ENCODE measurements around the gene NOL3. TPM values are rescaled to one million over a fixed set of nuclear protein-coding genes. Genes with fewer than 3 reads are reported as not detected.

NOL3 gene
- total and polyA plus RNA-seq, 2 donors (not counting 3 experiments of a cell fraction or from before 2014, with no cell fraction given), result 16.0 to 19.4 TPM

DNA sequence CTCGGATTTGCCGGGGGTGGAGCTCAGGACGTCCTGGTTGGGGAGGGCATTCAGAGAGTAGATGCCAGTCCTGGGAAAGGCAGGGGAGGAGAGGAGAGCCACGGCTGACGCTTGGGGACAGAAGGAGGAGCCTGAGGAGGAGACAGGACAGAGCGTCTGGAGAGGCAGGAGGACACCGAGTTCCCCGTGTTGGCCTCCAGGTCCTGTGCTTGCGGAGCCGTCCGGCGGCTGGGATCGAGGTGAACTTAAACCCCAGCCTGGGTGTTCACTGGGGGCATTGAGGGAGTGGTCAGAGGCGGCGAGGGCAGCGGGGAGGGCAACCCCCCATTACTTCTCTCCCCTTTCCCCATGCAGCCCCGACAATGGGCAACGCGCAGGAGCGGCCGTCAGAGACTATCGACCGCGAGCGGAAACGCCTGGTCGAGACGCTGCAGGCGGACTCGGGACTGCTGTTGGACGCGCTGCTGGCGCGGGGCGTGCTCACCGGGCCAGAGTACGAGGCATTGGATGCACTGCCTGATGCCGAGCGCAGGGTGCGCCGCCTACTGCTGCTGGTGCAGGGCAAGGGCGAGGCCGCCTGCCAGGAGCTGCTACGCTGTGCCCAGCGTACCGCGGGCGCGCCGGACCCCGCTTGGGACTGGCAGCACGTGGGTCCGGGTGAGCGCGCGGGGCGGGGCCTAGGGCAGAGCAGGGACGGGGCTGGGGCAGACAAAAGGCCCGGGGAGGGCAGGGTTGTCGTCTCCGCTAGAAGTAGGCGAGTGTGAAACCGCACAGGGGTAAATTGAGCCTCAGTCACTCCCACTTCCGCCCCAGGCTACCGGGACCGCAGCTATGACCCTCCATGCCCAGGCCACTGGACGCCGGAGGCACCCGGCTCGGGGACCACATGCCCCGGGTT is 3.7 kb downstream of the NOL3 start:
- peak overlapping the region; percentile 47 for H2AFZ ChIP-seq (ENCODE audit: low read depth, low read length)

More for the DNA sequence above, 3.7 kb downstream of the NOL3 start:
- H3K36me3 ChIP-seq (ENCODE audit: control insufficient read depth in 2 of 2, extremely low read depth in 1 of 2, insufficient read depth in 2 of 2, low read length in 2 of 2), result no peaks in the 10 kb centered on the region
- no peaks in the 10 kb centered on the region for H3K27me3 ChIP-seq (ENCODE audit: control insufficient read depth in 2 of 2, insufficient read depth in 2 of 2, low read length in 2 of 2)
- H4K20me1 ChIP-seq (replicated peaks; ENCODE audit: control insufficient read depth, extremely low read depth, insufficient read depth, low read length), result no peaks in the 10 kb centered on the region
- POLR2A ChIA-PET, result no interaction called here
- no peaks in the 10 kb centered on the region for H3K9me3 ChIP-seq (replicated peaks; ENCODE audit: control insufficient read depth, insufficient read depth, low read length)
- H3K27ac ChIP-seq (ENCODE audit: insufficient read depth, low read depth, low read length), result peak overlapping the region; percentile 4
- no peaks in the 10 kb centered on the region for H3K9me1 ChIP-seq (replicated peaks; ENCODE audit: control insufficient read depth, extremely low read depth, insufficient read depth, low read length)
- intact Hi-C loops (cut with micrococcal nuclease), result loop anchor here (1.0 kb wide), 1 partner anchor 9 kb away; the partner anchor contains the start of gene MATCAP1
- H3K9ac ChIP-seq (replicated peaks; ENCODE audit: extremely low read depth, insufficient read depth, low read length), result peak overlapping the region; percentile 14
- dilution Hi-C loops (cut with MboI; ENCODE audit: extremely low pct_ligation_motif_present, low sequenced_read_pairs), result no loop called here
- H3K4me1 ChIP-seq (ENCODE audit: control insufficient read depth, extremely low read depth, insufficient read depth, low read length), result peaks cover 27% of the 10 kb centered on the region
- peak; percentile 94 for FAIRE-seq
- BruUV-seq (replicated peaks), result no TSS peak
- no peaks in the 10 kb centered on the region for H3K79me2 ChIP-seq (ENCODE audit: control insufficient read depth, insufficient read depth, low read length)
- peak overlapping the region; percentile 40 for H3K4me2 ChIP-seq (ENCODE audit: insufficient read depth, low read length)
- CTCF ChIA-PET, result interaction anchor here (0.6 to 3.2 kb wide), 8 partner anchors 11 to 257 kb away, joined by 3 to 25 read pairs (median 14); partner anchors contain the start of genes FBXL8, HSD11B2, HSF4 and TRADD
- H3K4me3 ChIP-seq (replicated peaks in 1 of 3; ENCODE audit: insufficient read depth in 1 of 3, low read depth in 1 of 3, low read length in 3 of 3), result peak overlapping the region in 2 of 3 experiments; percentile 9 to 32
- peak; percentile 90 for DNase-seq (ENCODE audit: low read depth, low spot score)
- TF ChIP-seq MYC (IDR thresholded peaks at IDR 0.05; ENCODE audit: low read depth, low read length) (peak; percentile 34), POLR2A (IDR thresholded peaks at IDR 0.05; ENCODE audit: low read depth, low read length) (no peak)
- TF ChIP-seq, protein P1, sequence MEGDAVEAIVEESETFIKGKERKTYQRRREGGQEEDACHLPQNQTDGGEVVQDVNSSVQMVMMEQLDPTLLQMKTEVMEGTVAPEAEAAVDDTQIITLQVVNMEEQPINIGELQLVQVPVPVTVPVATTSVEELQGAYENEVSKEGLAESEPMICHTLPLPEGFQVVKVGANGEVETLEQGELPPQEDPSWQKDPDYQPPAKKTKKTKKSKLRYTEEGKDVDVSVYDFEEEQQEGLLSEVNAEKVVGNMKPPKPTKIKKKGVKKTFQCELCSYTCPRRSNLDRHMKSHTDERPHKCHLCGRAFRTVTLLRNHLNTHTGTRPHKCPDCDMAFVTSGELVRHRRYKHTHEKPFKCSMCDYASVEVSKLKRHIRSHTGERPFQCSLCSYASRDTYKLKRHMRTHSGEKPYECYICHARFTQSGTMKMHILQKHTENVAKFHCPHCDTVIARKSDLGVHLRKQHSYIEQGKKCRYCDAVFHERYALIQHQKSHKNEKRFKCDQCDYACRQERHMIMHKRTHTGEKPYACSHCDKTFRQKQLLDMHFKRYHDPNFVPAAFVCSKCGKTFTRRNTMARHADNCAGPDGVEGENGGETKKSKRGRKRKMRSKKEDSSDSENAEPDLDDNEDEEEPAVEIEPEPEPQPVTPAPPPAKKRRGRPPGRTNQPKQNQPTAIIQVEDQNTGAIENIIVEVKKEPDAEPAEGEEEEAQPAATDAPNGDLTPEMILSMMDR (IDR thresholded peaks at IDR 0.05; ENCODE audit: extremely low read depth in 1 of 2, insufficient read depth in 1 of 2, low read depth in 1 of 2, low read length in 2 of 2), result peak in 1 of 2 donors; percentile 58
